GM12865 (cell line): Measurements from ENCODE around the gene DCLRE1A.

ENCODE experiments used
- DNase-seq: peaks from one replicate; pipeline ENCODE4 v3.0.0; 2010; ENCODE audit warnings: low read depth
- H3K4me3 ChIP-seq: 2 replicates; pipeline ENCODE4 v1.5.1; 2011; ENCODE audit warnings: mild to moderate bottlenecking, low read depth, low read length, control low read depth
- TF ChIP-seq, protein P1 (sequence below): IDR thresholded peaks from 2 replicates; pipeline ENCODE4 v1.5.1; 2011; ENCODE audit warnings: low read length, control low read depth, low read depth, inconsistent platforms; ENCODE audit not compliant: insufficient read depth; ENCODE audit errors: missing control alignments

DCLRE1A gene

DNA sequence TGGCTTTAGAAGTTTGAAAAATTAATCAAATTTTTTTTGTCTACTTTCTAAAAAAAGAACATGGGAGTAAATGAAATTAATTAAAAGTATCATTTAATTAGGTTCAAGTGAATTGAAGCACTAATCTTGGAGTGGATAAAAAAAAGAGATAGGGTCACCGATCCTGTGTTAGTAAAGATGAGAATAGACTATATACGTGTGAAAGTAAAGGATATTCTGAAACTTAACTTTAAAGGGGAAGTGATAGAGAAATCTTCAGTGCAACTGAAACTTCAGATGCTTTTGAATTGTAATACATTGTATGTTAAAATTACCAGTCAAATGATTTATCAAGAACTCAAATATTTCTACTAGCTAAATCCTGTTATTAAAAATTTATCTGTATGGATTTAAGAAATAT lies 5.4 kb upstream of the DCLRE1A start:
- peak; percentile 41 for DNase-seq
- H3K4me3 ChIP-seq = peak overlapping the region; percentile 24; the same call in 1 of the 2 replicates
- TF ChIP-seq, protein P1, sequence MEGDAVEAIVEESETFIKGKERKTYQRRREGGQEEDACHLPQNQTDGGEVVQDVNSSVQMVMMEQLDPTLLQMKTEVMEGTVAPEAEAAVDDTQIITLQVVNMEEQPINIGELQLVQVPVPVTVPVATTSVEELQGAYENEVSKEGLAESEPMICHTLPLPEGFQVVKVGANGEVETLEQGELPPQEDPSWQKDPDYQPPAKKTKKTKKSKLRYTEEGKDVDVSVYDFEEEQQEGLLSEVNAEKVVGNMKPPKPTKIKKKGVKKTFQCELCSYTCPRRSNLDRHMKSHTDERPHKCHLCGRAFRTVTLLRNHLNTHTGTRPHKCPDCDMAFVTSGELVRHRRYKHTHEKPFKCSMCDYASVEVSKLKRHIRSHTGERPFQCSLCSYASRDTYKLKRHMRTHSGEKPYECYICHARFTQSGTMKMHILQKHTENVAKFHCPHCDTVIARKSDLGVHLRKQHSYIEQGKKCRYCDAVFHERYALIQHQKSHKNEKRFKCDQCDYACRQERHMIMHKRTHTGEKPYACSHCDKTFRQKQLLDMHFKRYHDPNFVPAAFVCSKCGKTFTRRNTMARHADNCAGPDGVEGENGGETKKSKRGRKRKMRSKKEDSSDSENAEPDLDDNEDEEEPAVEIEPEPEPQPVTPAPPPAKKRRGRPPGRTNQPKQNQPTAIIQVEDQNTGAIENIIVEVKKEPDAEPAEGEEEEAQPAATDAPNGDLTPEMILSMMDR = no peak

DNA sequence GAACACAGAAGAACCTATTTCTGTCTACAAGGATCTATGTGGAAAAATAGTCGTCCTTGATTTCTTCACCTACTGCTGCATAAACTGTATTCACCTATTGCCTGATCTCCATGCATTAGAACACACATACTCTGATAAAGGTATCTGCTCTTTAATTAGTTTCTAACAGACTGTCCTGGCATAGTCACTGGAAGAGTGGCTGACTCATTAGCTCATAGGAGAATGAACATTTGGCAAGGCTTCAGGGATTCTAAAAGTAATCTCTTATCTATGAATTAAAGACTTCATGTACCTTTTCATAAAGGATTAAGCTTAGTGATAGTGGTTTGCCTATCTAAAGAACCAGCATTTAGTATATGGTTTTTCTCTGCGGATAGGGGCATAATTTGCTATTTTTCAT lies 4.7 kb upstream of the DCLRE1A start:
- no peak for DNase-seq
- H3K4me3 ChIP-seq = no peak overlapping the region
- TF ChIP-seq, protein P1 = no peak

DNA sequence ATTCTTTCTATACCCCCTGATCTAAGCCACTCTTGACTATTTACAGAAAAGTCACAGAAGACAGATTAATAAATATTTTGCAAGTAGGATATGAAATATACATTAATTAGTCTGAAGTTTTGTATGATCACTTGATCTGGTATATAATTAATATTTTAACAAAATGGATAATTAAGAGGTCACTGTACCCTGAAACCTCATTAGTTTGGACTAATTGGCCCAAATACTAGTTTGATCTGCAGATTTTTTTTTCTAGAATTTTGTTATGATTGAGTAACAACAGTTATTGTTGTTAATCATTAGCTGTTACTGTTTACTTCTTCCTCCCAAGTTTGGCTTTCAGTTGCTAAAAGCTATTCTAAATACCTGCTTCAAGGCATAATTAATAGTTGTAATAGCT lies 3.3 kb upstream of the DCLRE1A start:
- TF ChIP-seq, protein P1 = no peak
- no peak for DNase-seq
- peak overlapping the region; percentile 82 for H3K4me3 ChIP-seq

DNA sequence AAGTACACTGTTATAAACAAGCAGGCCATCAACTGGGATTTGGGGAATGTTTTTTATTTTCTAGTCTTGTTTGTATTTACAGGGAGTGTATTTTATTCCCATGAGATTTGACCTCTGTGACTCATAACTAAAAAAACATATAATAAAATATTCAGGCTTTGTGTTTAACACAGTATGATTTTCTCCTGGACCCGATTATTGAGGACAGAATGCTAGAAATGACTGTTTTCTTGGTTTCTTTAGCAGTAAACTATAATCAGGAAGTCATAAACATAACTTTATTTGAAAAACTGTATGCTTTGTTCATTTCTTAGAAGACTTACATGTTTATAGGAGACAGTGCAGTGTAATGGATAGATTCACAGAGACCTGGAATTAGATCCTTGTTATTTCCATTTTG lies 2.7 kb upstream of the DCLRE1A start:
- peak; percentile 20 for DNase-seq
- H3K4me3 ChIP-seq = peak overlapping the region; percentile 82
- TF ChIP-seq, protein P1 = no peak

DNA sequence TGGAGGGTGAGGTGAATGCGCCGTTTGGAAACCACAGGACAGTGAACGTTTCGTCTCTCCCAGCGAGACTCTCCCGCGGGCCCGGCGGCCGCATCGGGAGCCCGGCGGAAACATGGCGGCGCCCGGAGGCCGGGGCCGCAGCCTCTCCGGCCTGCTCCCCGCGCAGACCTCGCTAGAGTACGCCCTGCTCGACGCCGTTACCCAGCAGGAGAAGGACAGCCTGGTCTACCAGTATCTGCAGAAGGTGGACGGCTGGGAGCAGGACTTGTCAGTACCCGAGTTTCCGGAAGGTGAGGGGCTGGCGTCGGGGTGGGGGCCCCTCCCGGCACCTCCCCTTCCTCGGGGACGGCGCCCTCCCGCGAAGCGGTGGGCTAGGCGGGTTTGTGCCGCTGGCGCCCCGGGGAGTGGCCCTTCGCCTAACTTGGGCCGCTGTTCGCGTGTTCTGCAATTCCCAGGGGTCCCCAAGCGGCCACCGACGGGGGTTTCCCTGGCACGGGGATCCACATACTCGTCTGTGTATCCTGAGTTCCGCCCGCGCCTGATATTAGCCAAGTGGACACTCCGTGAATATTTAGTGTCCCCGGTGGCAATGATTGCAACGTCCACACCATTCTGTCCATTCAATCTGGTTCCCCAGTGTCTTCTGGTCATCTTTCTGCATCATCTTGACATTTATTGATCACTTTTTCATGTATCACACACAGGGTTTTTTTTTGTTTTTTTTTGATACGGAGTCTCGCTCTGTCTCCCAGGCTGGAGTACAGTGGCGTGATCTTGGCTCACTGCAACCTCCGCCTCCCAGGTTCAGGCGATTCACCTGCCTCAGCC lies 1.1 kb upstream of the DCLRE1A start:
- TF ChIP-seq, protein P1 = no peak
- DNase-seq = peak; percentile 80
- H3K4me3 ChIP-seq = peak overlapping the region; percentile 82

DNA sequence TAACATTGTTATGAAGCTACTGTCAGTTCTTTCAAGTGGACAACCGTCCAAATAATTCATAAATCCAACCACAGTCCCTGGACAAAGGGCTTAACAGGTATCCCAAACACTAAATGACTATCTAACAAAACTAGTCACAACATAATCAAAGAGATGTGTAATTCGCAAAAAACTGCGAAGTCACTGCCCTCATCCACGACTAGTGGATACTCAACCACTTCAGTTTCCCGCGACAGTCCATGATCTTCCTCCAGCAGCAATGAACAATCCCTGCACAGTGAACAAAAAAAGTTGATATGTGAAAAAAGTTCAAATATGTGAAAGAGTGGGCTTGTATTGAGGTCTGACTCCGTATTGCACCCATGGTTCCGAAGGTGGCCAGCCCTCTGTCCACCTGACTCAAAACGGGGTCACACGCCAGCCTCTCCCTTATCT lies 287 bp downstream of the DCLRE1A start:
- H3K4me3 ChIP-seq = peak overlapping the region; percentile 82
- TF ChIP-seq, protein P1 = no peak
- DNase-seq = no peak

DNA sequence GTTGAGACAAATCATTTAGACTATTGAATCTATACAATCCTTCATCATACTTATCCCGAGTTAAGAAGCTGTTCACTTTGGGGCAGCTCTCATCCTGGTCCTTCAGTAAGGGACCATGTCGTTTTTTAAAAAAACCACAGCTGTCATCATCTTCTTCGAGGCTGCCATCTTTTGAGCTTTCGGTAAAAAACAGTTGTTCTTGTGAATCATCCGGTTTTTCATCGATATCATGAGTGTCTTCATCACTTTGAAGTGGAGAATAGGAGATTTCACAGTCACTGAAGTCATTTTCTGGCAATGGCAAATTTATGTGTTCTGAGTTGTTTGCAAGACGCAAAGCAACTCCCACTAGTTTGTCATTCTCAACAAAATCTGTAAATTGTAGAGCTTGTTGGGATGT lies 3.9 kb downstream of the DCLRE1A start:
- TF ChIP-seq, protein P1 = no peak
- no peak for DNase-seq
- H3K4me3 ChIP-seq = no peak overlapping the region
